HG03159 (cell line): ENCODE results near the gene ERBIN.
"Not testable (repeated sequence)": the region's sequence is repeated elsewhere in the genome, so short reads cannot be mapped to it uniquely, and the experiment has no call there.

Experiments used
- ATAC-seq: cut with Tn5 transposase; IDR thresholded peaks from one replicate; pipeline ENCODE4 v1.9.1; 2021; ENCODE audit warnings: mild to moderate bottlenecking, moderate library complexity; ENCODE audit not compliant: unreplicated experiment

ERBIN gene

GRCh38 chr5:66002415-66002814 lies 76.0 kb downstream of the ERBIN start:
- no peak for ATAC-seq

GRCh38 chr5:66004216-66004615 lies 77.8 kb downstream of the ERBIN start:
- no peak for ATAC-seq

GRCh38 chr5:66009277-66009676 lies 82.9 kb downstream of the ERBIN start:
- no peak for ATAC-seq

GRCh38 chr5:66010476-66010875 lies 84.1 kb downstream of the ERBIN start:
- ATAC-seq, result peak; percentile 50

GRCh38 chr5:66012271-66012670 lies 85.9 kb downstream of the ERBIN start:
- peak; percentile 48 for ATAC-seq

- ATAC-seq, result no peak
These were observed 87.0 kb downstream of the ERBIN start for GRCh38 chr5:66013397-66013796.

- ATAC-seq, result no peak
These were observed 87.5 kb downstream of the ERBIN start for GRCh38 chr5:66013906-66014305.

GRCh38 chr5:66015196-66015960 lies 89.0 kb downstream of the ERBIN start:
- ATAC-seq, result no peak

GRCh38 chr5:66021585-66021984 lies 95.2 kb downstream of the ERBIN start:
- no peak for ATAC-seq

GRCh38 chr5:66039296-66039695 lies 112.9 kb downstream of the ERBIN start:
- no peak for ATAC-seq

- no peak for ATAC-seq
These were observed 113.3 kb downstream of the ERBIN start for GRCh38 chr5:66039701-66040100.

GRCh38 chr5:66041627-66042026 lies 115.3 kb downstream of the ERBIN start:
- no peak for ATAC-seq

GRCh38 chr5:66057239-66057638 lies 130.9 kb downstream of the ERBIN start:
- ATAC-seq, result no peak

GRCh38 chr5:66061320-66061719 lies 134.9 kb downstream of the ERBIN start:
- not testable (repeated sequence) for ATAC-seq

- not testable (repeated sequence) for ATAC-seq
These were observed 136.7 kb downstream of the ERBIN start for GRCh38 chr5:66063061-66063460.

- no peak for ATAC-seq
These were observed 140.5 kb downstream of the ERBIN start for GRCh38 chr5:66066826-66067225.

- ATAC-seq, result no peak
These were observed 145.7 kb downstream of the ERBIN start for GRCh38 chr5:66072031-66072430.

- ATAC-seq, result no peak
These were observed 148.5 kb downstream of the ERBIN start for GRCh38 chr5:66074901-66075300.

- ATAC-seq, result no peak
These were observed 154.3 kb downstream of the ERBIN start for GRCh38 chr5:66080664-66081063.

- no peak for ATAC-seq
These were observed 163.0 kb downstream of the ERBIN start for GRCh38 chr5:66089384-66089783.

- ATAC-seq, result no peak
These were observed 174.5 kb downstream of the ERBIN start for GRCh38 chr5:66100851-66101250.

- ATAC-seq, result no peak
These were observed 186.8 kb downstream of the ERBIN start for GRCh38 chr5:66113160-66113559.

- no peak for ATAC-seq
These were observed 191.9 kb downstream of the ERBIN start for GRCh38 chr5:66118304-66118703.
